Fibroblast of pulmonary artery (primary cell): Measurements from ENCODE around the gene ODF2L.

ENCODE experiments used
- DNase-seq: peaks from one replicate; pipeline ENCODE4 v3.0.0-alpha.2; 2010; ENCODE audit warnings: low read depth
- H3K4me3 ChIP-seq: replicated peaks from 2 replicates; pipeline ENCODE4 v1.5.1; 2011; ENCODE audit warnings: low read depth, mild to moderate bottlenecking, control low read depth, low read length, moderate library complexity
- CTCF ChIP-seq: IDR thresholded peaks from 2 replicates; pipeline ENCODE4 v1.5.1; 2011; ENCODE audit warnings: mild to moderate bottlenecking, control low read depth, low read length, inconsistent platforms; ENCODE audit errors: missing control alignments

The ODF2L gene

GRCh38 chr1:86324130-86324822 is 71.8 kb downstream of the ODF2L start:
- DNase-seq, result no peak
- TF ChIP-seq CTCF, result no peak
- H3K4me3 ChIP-seq, result no peak overlapping the region

GRCh38 chr1:86322241-86322640 is 73.9 kb downstream of the ODF2L start:
- DNase-seq, result peak; percentile 13
- no peak overlapping the region for H3K4me3 ChIP-seq

GRCh38 chr1:86318436-86318835 is 77.7 kb downstream of the ODF2L start:
- TF ChIP-seq CTCF, result no peak
- no peak overlapping the region for H3K4me3 ChIP-seq

More at GRCh38 chr1:86322241-86322640, 73.9 kb downstream of the ODF2L start:
- TF ChIP-seq CTCF, result no peak

GRCh38 chr1:86317926-86318325 is 78.2 kb downstream of the ODF2L start:
- no peak for DNase-seq
- no peak for TF ChIP-seq CTCF
- H3K4me3 ChIP-seq, result no peak overlapping the region

More at GRCh38 chr1:86318436-86318835, 77.7 kb downstream of the ODF2L start:
- DNase-seq, result no peak

- TF ChIP-seq CTCF, result no peak
- no peak overlapping the region for H3K4me3 ChIP-seq
- no peak for DNase-seq
Measured at GRCh38 chr1:86305731-86306130, 90.4 kb downstream of the ODF2L start.

- no peak for TF ChIP-seq CTCF
- no peak for DNase-seq
- no peak overlapping the region for H3K4me3 ChIP-seq
Measured at GRCh38 chr1:86303041-86303690, 93.0 kb downstream of the ODF2L start.
